Measurements from ENCODE around the gene MYO18A. TPM values are rescaled to one million over a fixed set of nuclear protein-coding genes. Genes with fewer than 3 reads are reported as not detected.

MYO18A gene
- total RNA-seq, 1 experiment from 2014 or later = 37.2 TPM

DNA sequence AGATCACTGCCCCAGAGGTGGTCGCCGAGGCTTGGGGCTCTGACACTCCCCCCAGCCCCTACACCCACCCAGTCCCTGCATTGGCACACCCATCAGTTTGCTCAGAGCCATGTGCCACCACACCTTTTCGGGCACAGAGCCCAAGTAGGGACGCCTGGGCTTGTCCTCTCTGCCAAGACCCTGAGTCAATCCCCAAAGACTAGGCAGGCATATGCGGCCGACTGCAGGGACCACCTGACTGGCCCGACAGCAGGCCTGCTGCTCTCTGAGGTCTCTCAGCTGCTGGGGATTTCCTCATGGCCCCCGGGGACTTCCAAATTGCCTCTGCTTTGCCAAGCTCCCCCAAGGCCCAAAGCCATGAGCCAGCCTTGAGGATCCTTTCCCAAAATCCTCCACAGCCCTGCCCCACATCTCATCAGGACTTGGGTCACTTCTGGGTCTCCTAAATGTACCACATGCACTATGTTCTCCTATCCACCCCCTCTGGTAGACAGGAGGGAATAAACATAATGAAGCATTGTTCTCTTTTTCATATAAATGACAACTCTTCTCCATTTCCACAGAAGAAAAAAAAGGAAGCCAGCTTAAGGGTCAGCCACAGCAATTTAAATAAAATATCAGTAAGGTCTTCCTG lies 30.6 kb downstream of the MYO18A start:
- Histone ChIP-seq H2AFZ (ENCODE audit: low read depth, low read length, poor library complexity, severe bottlenecking) (no peak overlapping the region), H3K9ac (ENCODE audit: low read length) (peak overlapping the region; percentile 60), H3K4me3 (replicated peaks in 1 of 2; ENCODE audit: low read depth in 1 of 2, low read length in 2 of 2) (peak overlapping the region; percentile 34 to 53), H3K27ac (ENCODE audit: low read depth, low read length) (peak overlapping the region; percentile 81), H3K9me3 (ENCODE audit: control insufficient read depth in 1 of 2, insufficient read depth in 1 of 2, low read depth in 1 of 2, low read length in 2 of 2) (no peaks in the 10 kb centered on the region), H3K9me2 (ENCODE audit: insufficient read depth) (no peaks in the 10 kb centered on the region), H3K27me3 (ENCODE audit: insufficient read depth, low read length) (no peaks in the 10 kb centered on the region), H3K4me1 (ENCODE audit: control insufficient read depth in 1 of 2, insufficient read depth in 2 of 2, low read length in 2 of 2) (peaks cover 75 to 93% of the 10 kb centered on the region in 2 experiments), H3K4me2 (ENCODE audit: low read length) (peak overlapping the region; percentile 84), H3K36me3 (ENCODE audit: control insufficient read depth in 1 of 2, insufficient read depth in 2 of 2, low read length in 2 of 2) (no peaks in the 10 kb centered on the region), H4K20me1 (ENCODE audit: insufficient read depth) (no peaks in the 10 kb centered on the region), H3K79me2 (ENCODE audit: insufficient read depth, low read length) (peaks cover 30% of the 10 kb centered on the region; the same call in 1 of the 2 replicates)
- CTCF ChIA-PET = interaction anchor here (0.7 to 7.2 kb wide), 18 partner anchors 8 to 220 kb away, joined by 3 to 127 read pairs (median 5); partner anchors contain the start of gene MYO18A
- intact Hi-C loops (cut with micrococcal nuclease) = loop anchor here (2.0 to 10.0 kb wide), 4 partner anchors 29 to 445 kb away; partner anchors contain the start of gene ANKRD13B
- TF ChIP-seq CBX3 (IDR thresholded peaks at IDR 0.05; ENCODE audit: low read depth) = no peak
- no peak for TF ChIP-seq TCF7L2 (IDR thresholded peaks at IDR 0.05; ENCODE audit: borderline replicate concordance, extremely low read depth, insufficient read depth, insufficient read length)
- TF ChIP-seq ELF1 (IDR thresholded peaks at IDR 0.05; ENCODE audit: borderline replicate concordance, low read depth) = no peak
- TF ChIP-seq SP1 (IDR thresholded peaks at IDR 0.05; ENCODE audit: low read depth) = no peak; the same call in 1 of the 2 replicates
- BruUV-seq (replicated peaks) = TSS peak; percentile 86
- ATAC-seq (no peak), DNase-seq (ENCODE audit: low read depth, low spot score) (no peak)
- RAD21 ChIA-PET (ENCODE audit: low non-redundant PET in 1 of 2, low total read pairs in 2 of 2, uncharacterized antibody in 2 of 2, unreplicated experiment in 2 of 2) = interaction anchor here (0.8 to 2.1 kb wide), 10 partner anchors 8 to 184 kb away, joined by 3 to 14 read pairs (median 5); partner anchors contain the start of gene MYO18A (in 2 of the 2)
- POLR2A ChIA-PET = interaction anchor here (1.1 to 2.0 kb wide), 7 partner anchors 9 to 145 kb away, joined by 3 to 10 read pairs (median 4); partner anchors contain the start of genes MYO18A and NUFIP2

DNA sequence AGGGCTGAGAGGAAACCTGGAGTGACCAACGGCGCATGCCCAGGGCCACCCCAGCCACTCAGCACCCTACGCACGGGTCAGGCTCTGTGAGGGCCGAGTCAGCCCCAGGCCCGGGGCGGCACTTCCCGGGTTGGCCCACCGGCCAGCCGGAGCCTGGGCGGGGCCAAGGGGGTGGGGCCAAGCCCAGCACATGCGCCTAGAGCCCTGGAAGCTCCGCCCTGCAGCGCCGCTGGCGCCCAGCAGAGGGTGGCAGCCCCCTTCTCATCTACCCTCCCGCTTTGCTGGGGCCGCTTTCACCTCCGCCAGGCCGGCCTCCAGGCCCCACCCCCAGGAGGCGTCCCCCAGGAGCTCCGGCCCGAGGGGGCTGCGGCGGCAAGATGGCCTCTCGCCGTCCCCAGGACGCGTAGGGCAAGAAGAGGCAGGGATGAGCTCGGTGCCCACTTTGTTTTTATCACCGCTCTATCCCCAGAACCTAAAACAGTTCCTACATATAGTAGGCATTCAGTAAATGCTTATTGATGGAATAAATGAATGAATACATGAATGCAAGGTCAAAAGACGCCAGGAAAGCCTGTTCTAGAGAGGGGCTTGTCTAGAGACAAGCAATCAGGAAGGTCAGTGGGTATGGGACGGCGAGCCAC lies 31.3 kb downstream of the MYO18A start:
- no TSS peak for BruUV-seq (replicated peaks)
- H3K4me3 ChIP-seq (replicated peaks in 1 of 2; ENCODE audit: low read depth in 1 of 2, low read length in 2 of 2) = peak overlapping the region; percentile 34 to 53
- ChIA-PET RAD21 (ENCODE audit: low non-redundant PET in 1 of 2, low total read pairs in 2 of 2, uncharacterized antibody in 2 of 2, unreplicated experiment in 2 of 2) (interaction anchor here (0.6 to 2.1 kb wide), 11 partner anchors 8 to 183 kb away, joined by 3 to 14 read pairs (median 5); partner anchors contain the start of gene MYO18A (in 2 of the 2)), CTCF (interaction anchor here (0.6 to 7.2 kb wide), 18 partner anchors 9 to 221 kb away, joined by 3 to 127 read pairs (median 5); partner anchors contain the start of gene MYO18A), POLR2A (interaction anchor here (1.1 to 2.0 kb wide), 6 partner anchors 9 to 221 kb away, joined by 3 to 10 read pairs (median 4); partner anchors contain the start of genes MYO18A and NUFIP2)
- peak overlapping the region; percentile 60 for H3K9ac ChIP-seq (ENCODE audit: low read length)
- H3K79me2 ChIP-seq (ENCODE audit: insufficient read depth, low read length) = peaks cover 30% of the 10 kb centered on the region; the same call in 1 of the 2 replicates
- no peaks in the 10 kb centered on the region for H3K27me3 ChIP-seq (ENCODE audit: insufficient read depth, low read length)
- H3K9me3 ChIP-seq (ENCODE audit: control insufficient read depth in 1 of 2, insufficient read depth in 1 of 2, low read depth in 1 of 2, low read length in 2 of 2) = no peaks in the 10 kb centered on the region
- TF ChIP-seq POLR2A (IDR thresholded peaks at IDR 0.05; ENCODE audit: borderline replicate concordance, extremely low read depth, insufficient read depth, insufficient read length) = peak; percentile 63
- peak; percentile 62 for TF ChIP-seq TCF7L2 (IDR thresholded peaks at IDR 0.05; ENCODE audit: borderline replicate concordance, extremely low read depth, insufficient read depth, insufficient read length)
- TF ChIP-seq YY1 (IDR thresholded peaks at IDR 0.05; ENCODE audit: extremely low read depth, insufficient replicate concordance, low read depth, low read length) = peak; percentile 73
- TF ChIP-seq CEBPB (IDR thresholded peaks at IDR 0.05; ENCODE audit: low read depth) = no peak
- peak; percentile 73 for TF ChIP-seq POLR2AphosphoS5 (IDR thresholded peaks at IDR 0.05; ENCODE audit: low read depth, low read length)
- TF ChIP-seq RAD21 (IDR thresholded peaks at IDR 0.05; ENCODE audit: low read depth) = peak; percentile 97
- TF ChIP-seq ZFX (IDR thresholded peaks at IDR 0.05) = no peak
- TF ChIP-seq, protein P1, sequence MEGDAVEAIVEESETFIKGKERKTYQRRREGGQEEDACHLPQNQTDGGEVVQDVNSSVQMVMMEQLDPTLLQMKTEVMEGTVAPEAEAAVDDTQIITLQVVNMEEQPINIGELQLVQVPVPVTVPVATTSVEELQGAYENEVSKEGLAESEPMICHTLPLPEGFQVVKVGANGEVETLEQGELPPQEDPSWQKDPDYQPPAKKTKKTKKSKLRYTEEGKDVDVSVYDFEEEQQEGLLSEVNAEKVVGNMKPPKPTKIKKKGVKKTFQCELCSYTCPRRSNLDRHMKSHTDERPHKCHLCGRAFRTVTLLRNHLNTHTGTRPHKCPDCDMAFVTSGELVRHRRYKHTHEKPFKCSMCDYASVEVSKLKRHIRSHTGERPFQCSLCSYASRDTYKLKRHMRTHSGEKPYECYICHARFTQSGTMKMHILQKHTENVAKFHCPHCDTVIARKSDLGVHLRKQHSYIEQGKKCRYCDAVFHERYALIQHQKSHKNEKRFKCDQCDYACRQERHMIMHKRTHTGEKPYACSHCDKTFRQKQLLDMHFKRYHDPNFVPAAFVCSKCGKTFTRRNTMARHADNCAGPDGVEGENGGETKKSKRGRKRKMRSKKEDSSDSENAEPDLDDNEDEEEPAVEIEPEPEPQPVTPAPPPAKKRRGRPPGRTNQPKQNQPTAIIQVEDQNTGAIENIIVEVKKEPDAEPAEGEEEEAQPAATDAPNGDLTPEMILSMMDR (IDR thresholded peaks at IDR 0.05 in 2 of 3, conservative IDR thresholded peaks at IDR 0.05 in 1 of 3; ENCODE audit: borderline replicate concordance in 1 of 3, insufficient read depth in 1 of 3, low read depth in 2 of 3, low read length in 2 of 3) = peak; percentile 77 to 96 (median 92)
- no peak for TF ChIP-seq EGR1 (IDR thresholded peaks at IDR 0.05; ENCODE audit: low read depth)
- no peaks in the 10 kb centered on the region for H3K36me3 ChIP-seq (ENCODE audit: control insufficient read depth in 1 of 2, insufficient read depth in 2 of 2, low read length in 2 of 2)
- H3K4me1 ChIP-seq (ENCODE audit: control insufficient read depth in 1 of 2, insufficient read depth in 2 of 2, low read length in 2 of 2) = peaks cover 74 to 93% of the 10 kb centered on the region in 2 experiments
- peak; percentile 83 for ATAC-seq
- H2AFZ ChIP-seq (ENCODE audit: low read depth, low read length, poor library complexity, severe bottlenecking) = no peak overlapping the region
- H4K20me1 ChIP-seq (ENCODE audit: insufficient read depth) = no peaks in the 10 kb centered on the region
- peak; percentile 85 for DNase-seq (ENCODE audit: low read depth, low spot score)
- peak overlapping the region; percentile 84 for H3K4me2 ChIP-seq (ENCODE audit: low read length)
- no peaks in the 10 kb centered on the region for H3K9me2 ChIP-seq (ENCODE audit: insufficient read depth)
- H3K27ac ChIP-seq (ENCODE audit: low read depth, low read length) = peak overlapping the region; percentile 81
- intact Hi-C loops (cut with micrococcal nuclease) = loop anchor here (2.0 to 10.0 kb wide), 4 partner anchors 30 to 446 kb away; partner anchors contain the start of gene ANKRD13B

Measured in HCT116 (cell line).